Measurements from ENCODE around the gene TBC1D14. TPM values are rescaled to one million over a fixed set of nuclear protein-coding genes. Genes with fewer than 3 reads are reported as not detected.

Gene TBC1D14
- total RNA-seq, 1 experiment from 2014 or later, result 36.3 TPM

- ATAC-seq, result no peak
- POLR2A ChIA-PET, result no interaction called here
- BruUV-seq (replicated peaks), result no TSS peak
- Histone ChIP-seq H3K4me3 (ENCODE audit: low read depth in 2 of 2, low read length in 2 of 2) (no peak overlapping the region), H3K4me1 (ENCODE audit: control insufficient read depth, insufficient read depth, low read length) (peaks cover 12% of the 10 kb centered on the region), H3K9me3 (ENCODE audit: control insufficient read depth, insufficient read depth, low read depth, low read length) (no peaks in the 10 kb centered on the region), H3K27me3 (ENCODE audit: control insufficient read depth, insufficient read depth, low read length) (no peaks in the 10 kb centered on the region), H3K27ac (ENCODE audit: low read length) (no peak overlapping the region), H3K36me3 (ENCODE audit: control insufficient read depth, insufficient read depth, low read length) (no peaks in the 10 kb centered on the region)
- TF ChIP-seq POLR2AphosphoS5 (IDR thresholded peaks at IDR 0.05; ENCODE audit: low read depth, low read length) (no peak), SIN3A (IDR thresholded peaks at IDR 0.05; ENCODE audit: borderline replicate concordance, insufficient read depth, low read depth, low read length) (no peak), TCF7L2 (IDR thresholded peaks at IDR 0.05; ENCODE audit: low read depth, low read length) (no peak)
- TF ChIP-seq, protein P1, sequence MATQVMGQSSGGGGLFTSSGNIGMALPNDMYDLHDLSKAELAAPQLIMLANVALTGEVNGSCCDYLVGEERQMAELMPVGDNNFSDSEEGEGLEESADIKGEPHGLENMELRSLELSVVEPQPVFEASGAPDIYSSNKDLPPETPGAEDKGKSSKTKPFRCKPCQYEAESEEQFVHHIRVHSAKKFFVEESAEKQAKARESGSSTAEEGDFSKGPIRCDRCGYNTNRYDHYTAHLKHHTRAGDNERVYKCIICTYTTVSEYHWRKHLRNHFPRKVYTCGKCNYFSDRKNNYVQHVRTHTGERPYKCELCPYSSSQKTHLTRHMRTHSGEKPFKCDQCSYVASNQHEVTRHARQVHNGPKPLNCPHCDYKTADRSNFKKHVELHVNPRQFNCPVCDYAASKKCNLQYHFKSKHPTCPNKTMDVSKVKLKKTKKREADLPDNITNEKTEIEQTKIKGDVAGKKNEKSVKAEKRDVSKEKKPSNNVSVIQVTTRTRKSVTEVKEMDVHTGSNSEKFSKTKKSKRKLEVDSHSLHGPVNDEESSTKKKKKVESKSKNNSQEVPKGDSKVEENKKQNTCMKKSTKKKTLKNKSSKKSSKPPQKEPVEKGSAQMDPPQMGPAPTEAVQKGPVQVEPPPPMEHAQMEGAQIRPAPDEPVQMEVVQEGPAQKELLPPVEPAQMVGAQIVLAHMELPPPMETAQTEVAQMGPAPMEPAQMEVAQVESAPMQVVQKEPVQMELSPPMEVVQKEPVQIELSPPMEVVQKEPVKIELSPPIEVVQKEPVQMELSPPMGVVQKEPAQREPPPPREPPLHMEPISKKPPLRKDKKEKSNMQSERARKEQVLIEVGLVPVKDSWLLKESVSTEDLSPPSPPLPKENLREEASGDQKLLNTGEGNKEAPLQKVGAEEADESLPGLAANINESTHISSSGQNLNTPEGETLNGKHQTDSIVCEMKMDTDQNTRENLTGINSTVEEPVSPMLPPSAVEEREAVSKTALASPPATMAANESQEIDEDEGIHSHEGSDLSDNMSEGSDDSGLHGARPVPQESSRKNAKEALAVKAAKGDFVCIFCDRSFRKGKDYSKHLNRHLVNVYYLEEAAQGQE (IDR thresholded peaks at IDR 0.05; ENCODE audit: insufficient read depth in 1 of 2, low read depth in 2 of 2, low read length in 1 of 2), result no peak
- TF ChIP-seq, protein P2, sequence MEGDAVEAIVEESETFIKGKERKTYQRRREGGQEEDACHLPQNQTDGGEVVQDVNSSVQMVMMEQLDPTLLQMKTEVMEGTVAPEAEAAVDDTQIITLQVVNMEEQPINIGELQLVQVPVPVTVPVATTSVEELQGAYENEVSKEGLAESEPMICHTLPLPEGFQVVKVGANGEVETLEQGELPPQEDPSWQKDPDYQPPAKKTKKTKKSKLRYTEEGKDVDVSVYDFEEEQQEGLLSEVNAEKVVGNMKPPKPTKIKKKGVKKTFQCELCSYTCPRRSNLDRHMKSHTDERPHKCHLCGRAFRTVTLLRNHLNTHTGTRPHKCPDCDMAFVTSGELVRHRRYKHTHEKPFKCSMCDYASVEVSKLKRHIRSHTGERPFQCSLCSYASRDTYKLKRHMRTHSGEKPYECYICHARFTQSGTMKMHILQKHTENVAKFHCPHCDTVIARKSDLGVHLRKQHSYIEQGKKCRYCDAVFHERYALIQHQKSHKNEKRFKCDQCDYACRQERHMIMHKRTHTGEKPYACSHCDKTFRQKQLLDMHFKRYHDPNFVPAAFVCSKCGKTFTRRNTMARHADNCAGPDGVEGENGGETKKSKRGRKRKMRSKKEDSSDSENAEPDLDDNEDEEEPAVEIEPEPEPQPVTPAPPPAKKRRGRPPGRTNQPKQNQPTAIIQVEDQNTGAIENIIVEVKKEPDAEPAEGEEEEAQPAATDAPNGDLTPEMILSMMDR (IDR thresholded peaks at IDR 0.05), result no peak
- CTCF ChIA-PET, result interaction anchor here (0.6 to 1.0 kb wide), 2 partner anchors 14 to 18 kb away, joined by 3 read pairs; no protein-coding TSS in a partner anchor
- DNase-seq (ENCODE audit: low read depth, low spot score), result no peak
- in situ Hi-C loops (cut with HindIII; ENCODE audit: low pct_unique_long_range_greater_than_20kb, low sequenced_read_pairs) (no loop called here), intact Hi-C loops (cut with micrococcal nuclease; ENCODE audit: unreplicated experiment) (no loop called here)
These were observed 47.0 kb downstream of the TBC1D14 start for GRCh38 chr4:6956434-6957147.

DNA sequence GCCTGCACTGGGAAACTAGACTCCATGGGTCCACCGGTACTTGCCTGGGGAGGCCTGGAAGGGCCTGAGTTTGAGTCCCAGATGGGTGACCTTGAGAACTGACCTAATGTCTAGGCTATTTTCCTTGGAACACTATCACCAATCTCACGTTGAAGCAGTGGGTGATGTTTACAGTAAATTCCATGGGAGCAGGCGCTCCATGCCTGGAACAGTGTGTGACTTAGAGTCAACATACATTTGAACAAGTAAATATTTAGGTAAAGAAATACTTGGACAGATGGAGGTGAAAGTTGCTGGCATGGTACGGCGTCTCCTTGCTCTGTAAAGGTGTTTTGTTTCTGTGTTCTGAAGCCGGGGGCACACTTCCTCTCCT lies 47.5 kb downstream of the TBC1D14 start:
- TF ChIP-seq, protein P1 (IDR thresholded peaks at IDR 0.05; ENCODE audit: insufficient read depth in 1 of 2, low read depth in 2 of 2, low read length in 1 of 2), result no peak
- TF ChIP-seq, protein P2 (IDR thresholded peaks at IDR 0.05), result no peak
- TF ChIP-seq TCF7L2 (IDR thresholded peaks at IDR 0.05; ENCODE audit: low read depth, low read length) (no peak), POLR2AphosphoS5 (IDR thresholded peaks at IDR 0.05; ENCODE audit: low read depth, low read length) (no peak), SIN3A (IDR thresholded peaks at IDR 0.05; ENCODE audit: borderline replicate concordance, insufficient read depth, low read depth, low read length) (no peak)
- intact Hi-C loops (cut with micrococcal nuclease; ENCODE audit: unreplicated experiment) (no loop called here), in situ Hi-C loops (cut with HindIII; ENCODE audit: low pct_unique_long_range_greater_than_20kb, low sequenced_read_pairs) (no loop called here)
- no peaks in the 10 kb centered on the region for H3K36me3 ChIP-seq (ENCODE audit: control insufficient read depth, insufficient read depth, low read length)
- no peaks in the 10 kb centered on the region for H3K9me3 ChIP-seq (ENCODE audit: control insufficient read depth, insufficient read depth, low read depth, low read length)
- H3K27ac ChIP-seq (ENCODE audit: low read length), result no peak overlapping the region
- no peak for ATAC-seq
- ChIA-PET POLR2A (no interaction called here), CTCF (interaction anchor here (0.6 kb wide), 1 partner anchor 113 kb away, joined by 5 read pairs; no protein-coding TSS in a partner anchor)
- no peak overlapping the region for H3K4me3 ChIP-seq (ENCODE audit: low read depth in 2 of 2, low read length in 2 of 2)
- no peaks in the 10 kb centered on the region for H3K27me3 ChIP-seq (ENCODE audit: control insufficient read depth, insufficient read depth, low read length)
- BruUV-seq (replicated peaks), result no TSS peak
- peaks cover 12% of the 10 kb centered on the region for H3K4me1 ChIP-seq (ENCODE audit: control insufficient read depth, insufficient read depth, low read length)
- no peak for DNase-seq (ENCODE audit: low read depth, low spot score)
